Limb (tissue), 2 donors: ENCODE results near the gene MT1X.

Source experiments
- DNase-seq, 2 donors: peaks; one replicate each; pipeline ENCODE4 v3.0.0-alpha.2; 2016; ENCODE audit errors: extremely low spot score in 2 of 2

Gene MT1X

GRCh38 chr16:56681939-56682702 lies at the start of gene MT1X:
Gene MT1X (plus strand): TSS chr16:56682470. CDS start chr16:56682541, 71 bp downstream.
- peak; percentile 84 to 85 for DNase-seq

- DNase-seq: no peak
These were observed 49.4 kb upstream of the MT1X start for GRCh38 chr16:56632848-56633365.

GRCh38 chr16:56633535-56633934 lies 48.7 kb upstream of the MT1X start:
- no peak for DNase-seq

- DNase-seq: no peak
These were observed 47.4 kb upstream of the MT1X start for GRCh38 chr16:56634715-56635440.

GRCh38 chr16:56635441-56635967 lies 46.8 kb upstream of the MT1X start:
- no peak for DNase-seq

- DNase-seq: no peak
These were observed 45.5 kb upstream of the MT1X start for GRCh38 chr16:56636616-56637413.

- DNase-seq: peak in 1 of 2 donors; percentile 49
These were observed 44.2 kb upstream of the MT1X start, which contains the start of gene MT1A for GRCh38 chr16:56637814-56638750. Gene MT1A (plus strand): TSS chr16:56638666. CDS start chr16:56638739, 73 bp downstream.

GRCh38 chr16:56639045-56639444 lies 43.2 kb upstream of the MT1X start:
- DNase-seq: no peak

GRCh38 chr16:56640076-56640475 lies 42.2 kb upstream of the MT1X start:
- no peak for DNase-seq

- DNase-seq: no peak
These were observed 41.1 kb upstream of the MT1X start for GRCh38 chr16:56641166-56641565.

GRCh38 chr16:56643080-56643778 lies 39.0 kb upstream of the MT1X start:
- no peak for DNase-seq

- no peak for DNase-seq
These were observed 38.4 kb upstream of the MT1X start for GRCh38 chr16:56643833-56644232.

- no peak for DNase-seq
These were observed 37.0 kb upstream of the MT1X start for GRCh38 chr16:56645311-56645710.

- DNase-seq: no peak
These were observed 36.4 kb upstream of the MT1X start for GRCh38 chr16:56645838-56646237.

- DNase-seq: no peak
These were observed 34.4 kb upstream of the MT1X start for GRCh38 chr16:56647641-56648431.

- DNase-seq: no peak
These were observed 33.0 kb upstream of the MT1X start for GRCh38 chr16:56649271-56649670.

GRCh38 chr16:56649820-56650219 lies 32.5 kb upstream of the MT1X start:
- no peak for DNase-seq

GRCh38 chr16:56651586-56651985 lies 30.7 kb upstream of the MT1X start, which contains the start of gene MT1B:
Gene MT1B (plus strand): TSS chr16:56651886. CDS start chr16:56651954, 68 bp downstream.
- DNase-seq: no peak

- no peak for DNase-seq
These were observed 29.7 kb upstream of the MT1X start for GRCh38 chr16:56652600-56652999.
